C4-2B (cell line): ENCODE results near the gene FAT4.
A peak's percentile ranks its signal among the peaks of the same experiment; 100 is the strongest.

Experiments used
- ZFX ChIP-seq: fragments of 450-650 bp; IDR thresholded peaks from 2 replicates; pipeline ENCODE4 v1.6.1; 2017
- TF ChIP-seq, protein P1 (sequence below): fragments of 450-650 bp; conservative IDR thresholded peaks from 2 replicates; pipeline ENCODE4 v1.5.1; 2017; ENCODE audit warnings: mild to moderate bottlenecking

DNA sequence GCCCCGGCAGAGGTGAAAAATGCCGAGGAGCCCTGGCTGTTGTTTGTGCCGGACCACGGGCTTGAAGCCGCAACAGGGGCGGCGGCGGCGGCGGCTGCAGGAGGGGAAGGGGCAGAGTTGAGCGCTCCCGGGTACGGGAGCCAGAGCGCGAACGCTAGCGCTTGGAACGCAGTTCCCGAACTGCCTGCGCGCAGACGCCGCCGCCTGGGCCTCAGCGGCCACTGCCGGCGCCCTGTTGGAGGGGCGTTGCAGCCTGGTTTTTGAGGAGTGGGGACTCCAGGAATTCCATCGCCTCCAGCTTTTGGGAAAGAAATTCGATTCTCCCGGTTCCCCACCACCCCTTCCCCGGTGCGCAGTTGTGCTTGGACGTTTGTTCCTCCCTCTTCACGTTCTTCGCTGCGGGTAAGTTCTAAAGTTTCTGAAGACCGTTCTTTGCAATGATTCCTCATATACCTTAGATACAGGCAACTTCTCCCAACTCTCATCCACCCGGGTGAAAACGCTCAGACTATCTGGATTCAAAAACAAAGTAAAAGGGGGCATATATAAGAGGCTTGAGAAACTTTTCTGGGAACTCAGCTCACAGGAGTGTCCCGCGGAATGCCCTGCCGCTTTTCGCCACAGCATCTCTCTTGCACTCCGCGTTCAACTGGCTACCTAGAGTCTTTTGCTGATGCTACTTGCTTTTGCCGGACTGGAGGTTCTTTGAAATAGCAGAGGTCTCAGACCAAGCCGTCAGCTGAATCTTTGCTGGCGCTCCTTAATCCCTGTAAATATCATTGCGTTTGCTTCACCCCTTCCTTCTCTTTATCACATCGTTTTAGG is 1.0 kb downstream of the FAT4 start:
- TF ChIP-seq, protein P1, sequence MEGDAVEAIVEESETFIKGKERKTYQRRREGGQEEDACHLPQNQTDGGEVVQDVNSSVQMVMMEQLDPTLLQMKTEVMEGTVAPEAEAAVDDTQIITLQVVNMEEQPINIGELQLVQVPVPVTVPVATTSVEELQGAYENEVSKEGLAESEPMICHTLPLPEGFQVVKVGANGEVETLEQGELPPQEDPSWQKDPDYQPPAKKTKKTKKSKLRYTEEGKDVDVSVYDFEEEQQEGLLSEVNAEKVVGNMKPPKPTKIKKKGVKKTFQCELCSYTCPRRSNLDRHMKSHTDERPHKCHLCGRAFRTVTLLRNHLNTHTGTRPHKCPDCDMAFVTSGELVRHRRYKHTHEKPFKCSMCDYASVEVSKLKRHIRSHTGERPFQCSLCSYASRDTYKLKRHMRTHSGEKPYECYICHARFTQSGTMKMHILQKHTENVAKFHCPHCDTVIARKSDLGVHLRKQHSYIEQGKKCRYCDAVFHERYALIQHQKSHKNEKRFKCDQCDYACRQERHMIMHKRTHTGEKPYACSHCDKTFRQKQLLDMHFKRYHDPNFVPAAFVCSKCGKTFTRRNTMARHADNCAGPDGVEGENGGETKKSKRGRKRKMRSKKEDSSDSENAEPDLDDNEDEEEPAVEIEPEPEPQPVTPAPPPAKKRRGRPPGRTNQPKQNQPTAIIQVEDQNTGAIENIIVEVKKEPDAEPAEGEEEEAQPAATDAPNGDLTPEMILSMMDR = peak; percentile 26
- TF ChIP-seq ZFX = no peak
